ENCODE measurements around the gene RIN3. TPM values are rescaled to one million over a fixed set of nuclear protein-coding genes. Genes with fewer than 3 reads are reported as not detected.
A peak's percentile ranks its signal among the peaks of the same experiment; 100 is the strongest.

Gene RIN3
- total RNA-seq, 4 donors from 2014 or later, result 4.7 to 7.9 (median 6.6) TPM

- H3K4me1 ChIP-seq, result peaks cover 56 to 63% of the 10 kb centered on the region in 2 donors
- peaks cover 12 to 14% of the 10 kb centered on the region in 2 donors for H3K36me3 ChIP-seq
- peak overlapping the region in 2 of 3 donors; percentile 35 to 75 for H3K27ac ChIP-seq
- DNase-seq, result no peak
- H3K4me3 ChIP-seq (replicated peaks in 1 of 3), result no peak overlapping the region
- H3K27me3 ChIP-seq, result no peaks in the 10 kb centered on the region
- 95 to 97% methylated on average over 3 of the region's 3 CpGs for WGBS, 2 donors
- H3K9me3 ChIP-seq, result no peaks in the 10 kb centered on the region
- intact Hi-C loops (cut with DNase I), result no loop called here
- TF ChIP-seq POLR2A (IDR thresholded peaks at IDR 0.05), result no peak
- no peak for TF ChIP-seq CTCF (IDR thresholded peaks at IDR 0.05)
These were observed 218.1 kb downstream of the RIN3 start for GRCh38 chr14:92731622-92732115.

GRCh38 chr14:92733007-92733406 lies 219.4 kb downstream of the RIN3 start:
- Histone ChIP-seq H3K9me3 (no peaks in the 10 kb centered on the region), H3K4me3 (replicated peaks in 1 of 3) (no peak overlapping the region), H3K27ac (peak overlapping the region; percentile 70 to 75 (median 75)), H3K4me1 (peaks cover 68 to 74% of the 10 kb centered on the region in 2 donors), H3K27me3 (no peaks in the 10 kb centered on the region), H3K36me3 (peaks cover 12 to 14% of the 10 kb centered on the region in 2 donors)
- WGBS, 2 donors, result 44 to 51% methylated on average over 4 of the region's 4 CpGs
- peak in 1 of 2 donors; percentile 30 for DNase-seq
- no peak for TF ChIP-seq POLR2A (IDR thresholded peaks at IDR 0.05)
- no peak for TF ChIP-seq CTCF (IDR thresholded peaks at IDR 0.05)
- intact Hi-C loops (cut with DNase I), result no loop called here

GRCh38 chr14:92734618-92735017 lies 221.0 kb downstream of the RIN3 start:
- Histone ChIP-seq H3K4me3 (replicated peaks in 1 of 3) (no peak overlapping the region), H3K27me3 (no peaks in the 10 kb centered on the region), H3K36me3 (peaks cover 12 to 14% of the 10 kb centered on the region in 2 donors), H3K4me1 (peaks cover 53 to 62% of the 10 kb centered on the region in 2 donors), H3K27ac (peak overlapping the region in 2 of 3 donors; percentile 75), H3K9me3 (no peaks in the 10 kb centered on the region)
- WGBS, 2 donors, result 94 to 95% methylated on average over 7 of the region's 7 CpGs
- no peak for DNase-seq
- no peak for TF ChIP-seq POLR2A (IDR thresholded peaks at IDR 0.05)
- no peak for TF ChIP-seq CTCF (IDR thresholded peaks at IDR 0.05)
- intact Hi-C loops (cut with DNase I), result no loop called here

GRCh38 chr14:92735344-92735743 lies 221.8 kb downstream of the RIN3 start:
- Histone ChIP-seq H3K27ac (peak overlapping the region in 2 of 3 donors; percentile 57 to 75), H3K27me3 (no peaks in the 10 kb centered on the region), H3K9me3 (no peaks in the 10 kb centered on the region), H3K4me3 (replicated peaks in 1 of 3) (no peak overlapping the region), H3K4me1 (peaks cover 51 to 61% of the 10 kb centered on the region in 2 donors), H3K36me3 (peaks cover 12 to 15% of the 10 kb centered on the region in 2 donors)
- no peak for DNase-seq
- 97 to 100% methylated on average over 4 to 6 of the region's 6 CpGs for WGBS, 2 donors
- intact Hi-C loops (cut with DNase I), result no loop called here
- TF ChIP-seq POLR2A (IDR thresholded peaks at IDR 0.05) (no peak), CTCF (IDR thresholded peaks at IDR 0.05) (no peak)

- TF ChIP-seq POLR2A (IDR thresholded peaks at IDR 0.05) (peak in 1 of 2 donors; percentile 22), CTCF (IDR thresholded peaks at IDR 0.05) (no peak)
- H3K9me3 ChIP-seq, result no peaks in the 10 kb centered on the region
- H3K4me1 ChIP-seq, result peaks cover 49 to 59% of the 10 kb centered on the region in 2 donors
- peak; percentile 65 to 66 for DNase-seq
- H3K36me3 ChIP-seq, result peaks cover 0 to 4% of the 10 kb centered on the region in 2 donors
- no peaks in the 10 kb centered on the region for H3K27me3 ChIP-seq
- no peak overlapping the region for H3K4me3 ChIP-seq (replicated peaks in 1 of 3)
- intact Hi-C loops (cut with DNase I), result no loop called here
- H3K27ac ChIP-seq, result peak overlapping the region; percentile 57 to 76 (median 75)
- 24 to 44% methylated on average over 4 of the region's 4 CpGs for WGBS, 2 donors
These were observed 223.6 kb downstream of the RIN3 start for GRCh38 chr14:92737206-92737605.
